Activated CD4-positive, alpha-beta memory T cell treated with anti-CD3 and anti-CD28 coated beads, Interleukin-2, amount 10 ng/mL, durations not matched to agents 7 days and 5 days (primary cell): ENCODE data around the gene NT5C. TPM values are rescaled to one million over a fixed set of nuclear protein-coding genes. Genes with fewer than 3 reads are reported as not detected.

ENCODE experiments used
- CTCF ChIA-PET: fragments of 350-600 bp; sonication (Branson Sonifier 250); formaldehyde crosslinking; loops from one replicate; lab custom pipeline; 2021; ENCODE audit warnings: antibody characterized with exemption, inconsistent platforms; lab: Charles Lee
- POLR2A ChIA-PET: fragments of 350-600 bp; sonication (Branson Sonifier 250); formaldehyde crosslinking; loops from one replicate; lab custom pipeline; 2021; ENCODE audit warnings: antibody characterized with exemption; lab: Charles Lee
- DNase-seq: peaks from one replicate; pipeline ENCODE4 v3.0.0-alpha.2; 2020
- H3K27ac Mint-ChIP-seq: one replicate; pipeline ENCODE4 v1.8.0; 2021; ENCODE audit warnings: mild to moderate bottlenecking, mixed read lengths
- H3K27me3 Mint-ChIP-seq: one replicate; pipeline ENCODE4 v1.8.0; 2021; ENCODE audit warnings: mixed read lengths
- H3K36me3 Mint-ChIP-seq: one replicate; pipeline ENCODE4 v1.8.0; 2021; ENCODE audit warnings: low read depth, mixed read lengths
- H3K4me1 Mint-ChIP-seq: one replicate; pipeline ENCODE4 v1.8.0; 2021; ENCODE audit warnings: mixed read lengths
- H3K4me3 Mint-ChIP-seq: one replicate; pipeline ENCODE4 v1.8.0; 2021; ENCODE audit warnings: mild to moderate bottlenecking, mixed read lengths
- H3K9me3 Mint-ChIP-seq: one replicate; pipeline ENCODE4 v1.8.0; 2021; ENCODE audit warnings: mixed read lengths
- total RNA-seq, 2 experiments: library from RNA; stranded (reverse); gene quantifications; one replicate each; pipeline ENCODE4 v1.2.3, GENCODE V29; 2021

Gene NT5C
- total RNA-seq, 2 experiments from 2014 or later: 68.2 to 69.4 TPM

GRCh38 chr17:75099881-75100595 lies 31.5 kb downstream of the NT5C start:
- CTCF ChIA-PET: no interaction called here
- DNase-seq: no peak
- Mint-ChIP-seq H3K9me3 (no peaks in the 10 kb centered on the region), H3K27ac (no peak overlapping the region), H3K4me3 (no peak overlapping the region), H3K4me1 (peaks cover 4% of the 10 kb centered on the region), H3K27me3 (no peaks in the 10 kb centered on the region), H3K36me3 (no peaks in the 10 kb centered on the region)
- POLR2A ChIA-PET: interaction anchor here (1.2 kb wide), 1 partner anchor 26 kb away, joined by 3 read pairs; no protein-coding TSS in a partner anchor

- Mint-ChIP-seq H3K9me3 (no peaks in the 10 kb centered on the region), H3K4me1 (peaks cover 4% of the 10 kb centered on the region), H3K4me3 (no peak overlapping the region), H3K27me3 (no peaks in the 10 kb centered on the region), H3K36me3 (no peaks in the 10 kb centered on the region), H3K27ac (no peak overlapping the region)
- POLR2A ChIA-PET: interaction anchor here (0.9 to 1.2 kb wide), 4 partner anchors 11 to 39 kb away, joined by 3 read pairs; partner anchors contain the start of genes ARMC7 and SLC16A5
- no peak for DNase-seq
- CTCF ChIA-PET: interaction anchor here (0.9 kb wide), 1 partner anchor 224 kb away, joined by 4 read pairs; no protein-coding TSS in a partner anchor
Observed at GRCh38 chr17:75098861-75099260, 32.7 kb downstream of the NT5C start.

- DNase-seq: no peak
- H3K4me3 Mint-ChIP-seq: no peak overlapping the region
- H3K9me3 Mint-ChIP-seq: no peaks in the 10 kb centered on the region
- no peaks in the 10 kb centered on the region for H3K36me3 Mint-ChIP-seq
- peaks cover 4% of the 10 kb centered on the region for H3K4me1 Mint-ChIP-seq
- no peaks in the 10 kb centered on the region for H3K27me3 Mint-ChIP-seq
- H3K27ac Mint-ChIP-seq: no peak overlapping the region
- ChIA-PET POLR2A (interaction anchor here (1.0 kb wide), 1 partner anchor 12 kb away, joined by 3 read pairs; the partner anchor contains the start of gene ARMC7), CTCF (interaction anchor here (0.6 kb wide), 1 partner anchor 34 kb away, joined by 3 read pairs; the partner anchor contains the start of gene NT5C)
Observed at GRCh38 chr17:75097865-75098264, 33.7 kb downstream of the NT5C start.

GRCh38 chr17:75096082-75096625 lies 35.4 kb downstream of the NT5C start:
- Mint-ChIP-seq H3K4me3 (no peak overlapping the region), H3K36me3 (no peaks in the 10 kb centered on the region), H3K27ac (no peak overlapping the region), H3K27me3 (no peaks in the 10 kb centered on the region), H3K4me1 (peaks cover 8% of the 10 kb centered on the region), H3K9me3 (no peaks in the 10 kb centered on the region)
- CTCF ChIA-PET: interaction anchor here (0.6 to 1.3 kb wide), 3 partner anchors 8 to 18 kb away, joined by 3 read pairs; no protein-coding TSS in a partner anchor
- POLR2A ChIA-PET: no interaction called here
- DNase-seq: no peak

GRCh38 chr17:75094871-75095399 lies 36.6 kb downstream of the NT5C start:
- Mint-ChIP-seq H3K36me3 (no peaks in the 10 kb centered on the region), H3K27me3 (no peaks in the 10 kb centered on the region), H3K27ac (no peak overlapping the region), H3K4me1 (peaks cover 10% of the 10 kb centered on the region), H3K4me3 (no peak overlapping the region), H3K9me3 (no peaks in the 10 kb centered on the region)
- ChIA-PET CTCF (interaction anchor here (1.3 kb wide), 1 partner anchor 19 kb away, joined by 3 read pairs; no protein-coding TSS in a partner anchor), POLR2A (interaction anchor here (0.8 to 1.1 kb wide), 2 partner anchors 27 to 48 kb away, joined by 3 to 5 read pairs; partner anchors contain the start of genes ATP5PD and KCTD2)
- DNase-seq: no peak

GRCh38 chr17:75093548-75094158 lies 37.9 kb downstream of the NT5C start:
- ChIA-PET CTCF (no interaction called here), POLR2A (no interaction called here)
- Mint-ChIP-seq H3K9me3 (no peaks in the 10 kb centered on the region), H3K36me3 (no peaks in the 10 kb centered on the region), H3K4me1 (peaks cover 23% of the 10 kb centered on the region), H3K27ac (no peak overlapping the region), H3K27me3 (no peaks in the 10 kb centered on the region), H3K4me3 (no peak overlapping the region)
- DNase-seq: no peak

- peaks cover 35% of the 10 kb centered on the region for H3K4me1 Mint-ChIP-seq
- CTCF ChIA-PET: no interaction called here
- H3K27ac Mint-ChIP-seq: no peak overlapping the region
- no peaks in the 10 kb centered on the region for H3K9me3 Mint-ChIP-seq
- H3K4me3 Mint-ChIP-seq: no peak overlapping the region
- DNase-seq: no peak
- no peaks in the 10 kb centered on the region for H3K36me3 Mint-ChIP-seq
- no peaks in the 10 kb centered on the region for H3K27me3 Mint-ChIP-seq
- POLR2A ChIA-PET: no interaction called here
Observed at GRCh38 chr17:75091855-75092327, 39.7 kb downstream of the NT5C start.

GRCh38 chr17:75090871-75091854 lies 40.4 kb downstream of the NT5C start:
- H3K36me3 Mint-ChIP-seq: no peaks in the 10 kb centered on the region
- no peaks in the 10 kb centered on the region for H3K27me3 Mint-ChIP-seq
- no peak for DNase-seq
- H3K27ac Mint-ChIP-seq: no peak overlapping the region
- ChIA-PET CTCF (no interaction called here), POLR2A (interaction anchor here (0.8 kb wide), 1 partner anchor 19 kb away, joined by 3 read pairs; the partner anchor contains the start of gene ARMC7)
- H3K4me1 Mint-ChIP-seq: peaks cover 39% of the 10 kb centered on the region
- H3K4me3 Mint-ChIP-seq: no peak overlapping the region
- H3K9me3 Mint-ChIP-seq: no peaks in the 10 kb centered on the region

GRCh38 chr17:75088465-75089417 lies 42.8 kb downstream of the NT5C start:
- no peaks in the 10 kb centered on the region for H3K27me3 Mint-ChIP-seq
- POLR2A ChIA-PET: interaction anchor here (0.8 to 2.3 kb wide), 16 partner anchors 10 to 117 kb away, joined by 3 to 16 read pairs (median 4); partner anchors contain the start of genes ARMC7, JPT1, NT5C and NUP85
- no peak for DNase-seq
- no peaks in the 10 kb centered on the region for H3K9me3 Mint-ChIP-seq
- H3K4me1 Mint-ChIP-seq: peaks cover 47% of the 10 kb centered on the region
- H3K36me3 Mint-ChIP-seq: no peaks in the 10 kb centered on the region
- H3K27ac Mint-ChIP-seq: peak overlapping the region; percentile 27
- CTCF ChIA-PET: interaction anchor here (1.1 to 1.8 kb wide), 5 partner anchors 12 to 77 kb away, joined by 4 to 5 read pairs (median 4); partner anchors contain the start of gene MRPL58
- peak overlapping the region; percentile 75 for H3K4me3 Mint-ChIP-seq

GRCh38 chr17:75087558-75088453 lies 43.7 kb downstream of the NT5C start, which contains the start of gene SLC16A5:
SLC16A5 (plus strand) TSS chr17:75087954; CDS start chr17:75093637, 5,683 bp downstream.
- Mint-ChIP-seq H3K4me3 (peak within 1 kb of the TSS; percentile 75), H3K36me3 (no peaks in the 10 kb centered on the region), H3K9me3 (no peaks in the 10 kb centered on the region), H3K4me1 (peaks cover 48% of the 10 kb centered on the region), H3K27me3 (no peaks in the 10 kb centered on the region), H3K27ac (peak within 1 kb of the TSS; percentile 58)
- DNase-seq: peak; percentile 61
- ChIA-PET POLR2A (interaction anchor here (0.7 to 2.3 kb wide), 17 partner anchors 10 to 202 kb away, joined by 3 to 16 read pairs (median 4); partner anchors contain the start of genes ARMC7, JPT1, NT5C and NUP85), CTCF (interaction anchor here (1.0 to 1.8 kb wide), 8 partner anchors 11 to 114 kb away, joined by 3 to 5 read pairs (median 4); partner anchors contain the start of gene MRPL58)
